ENCODE data around the gene SERPINB4. TPM values are rescaled to one million over a fixed set of nuclear protein-coding genes. Genes with fewer than 3 reads are reported as not detected.
"Not testable (repeated sequence)": the region's sequence is repeated elsewhere in the genome, so short reads cannot be mapped to it uniquely, and the experiment has no call there.

The SERPINB4 gene
- polyA plus RNA-seq (2014; cell fraction: cytosol; rRNA removed), result not detected in 2 replicates
- not detected in 2 replicates for polyA plus RNA-seq (2014; cell fraction: nucleus; rRNA removed)

GRCh38 chr18:63644142-63644541 is at the start of gene SERPINB4:
TSS of gene SERPINB4 (minus strand) at chr18:63644256. CDS start at chr18:63643577, 679 bp downstream.
- not testable (repeated sequence) for DNase-seq (ENCODE audit: low spot score)

- no peak for DNase-seq (ENCODE audit: low spot score)
Observed at GRCh38 chr18:63689064-63689463, 45.0 kb upstream of the SERPINB4 start.

- no peak for DNase-seq (ENCODE audit: low spot score)
Observed at GRCh38 chr18:63686871-63687270, 42.8 kb upstream of the SERPINB4 start.

GRCh38 chr18:63684718-63685117 is 40.7 kb upstream of the SERPINB4 start:
- no peak for DNase-seq (ENCODE audit: low spot score)

DNA sequence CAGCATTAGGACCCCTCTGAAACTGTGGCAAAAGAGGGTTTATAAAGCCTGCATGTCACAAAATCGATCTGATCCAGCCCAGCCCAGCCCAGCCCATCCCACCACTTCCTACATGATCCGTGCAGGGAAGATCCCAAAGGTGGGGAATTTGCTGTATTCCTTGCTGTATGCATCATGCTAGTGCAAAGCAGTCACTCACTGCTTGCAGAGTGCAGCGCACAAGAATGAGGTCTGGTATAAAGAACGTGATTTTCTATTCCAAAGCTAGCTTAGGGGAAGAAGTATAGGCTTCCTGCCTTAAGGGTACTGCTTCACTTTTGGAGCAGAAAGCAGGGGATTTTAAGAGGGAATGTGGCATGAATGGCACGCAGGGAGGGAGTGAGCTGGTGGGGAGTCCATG is 39.8 kb upstream of the SERPINB4 start:
- no peak for DNase-seq (ENCODE audit: low spot score)

GRCh38 chr18:63683152-63683551 is 39.1 kb upstream of the SERPINB4 start:
- no peak for DNase-seq (ENCODE audit: low spot score)

DNA sequence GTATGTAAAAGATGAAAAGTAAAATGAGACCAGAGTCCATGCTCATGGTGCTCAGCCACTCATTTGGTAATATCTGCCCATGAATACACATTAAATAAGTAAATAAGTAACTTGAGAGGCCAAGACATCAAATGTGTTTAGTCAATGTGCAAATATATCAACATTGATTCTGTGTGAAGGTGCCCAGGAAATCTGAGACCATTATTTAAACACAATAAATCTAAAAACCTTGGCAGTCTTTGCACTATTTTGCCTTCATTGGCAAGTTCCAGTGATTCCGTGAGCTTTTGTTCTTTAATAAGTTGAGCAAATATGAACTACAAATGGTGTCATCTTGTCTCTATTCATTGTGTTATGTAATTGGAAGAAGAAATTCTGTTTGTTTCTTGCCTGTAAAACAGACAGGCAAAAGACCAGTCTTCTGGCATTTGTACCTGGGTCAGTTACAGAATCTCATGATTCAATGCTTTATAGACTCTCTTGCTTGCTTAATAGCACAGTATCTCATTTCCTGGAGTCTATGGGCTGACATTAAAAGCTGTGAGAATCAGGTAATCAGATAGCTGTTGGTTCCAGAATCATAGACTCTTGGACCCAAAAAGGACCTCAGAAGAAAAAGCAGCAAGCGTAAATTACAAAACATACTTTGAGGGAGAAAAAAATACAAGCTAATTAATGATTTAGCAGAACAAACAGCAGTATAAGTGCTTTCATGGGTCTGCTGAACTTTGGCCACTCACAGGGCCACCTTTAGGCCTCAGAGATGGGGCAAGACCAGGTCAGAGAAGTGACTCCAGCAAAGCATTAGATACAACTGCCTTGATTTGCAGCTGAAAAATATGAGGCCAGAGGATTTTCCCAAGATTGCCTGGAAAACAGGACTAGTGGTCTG is 37.6 kb upstream of the SERPINB4 start:
- DNase-seq (ENCODE audit: low spot score), result no peak

DNA sequence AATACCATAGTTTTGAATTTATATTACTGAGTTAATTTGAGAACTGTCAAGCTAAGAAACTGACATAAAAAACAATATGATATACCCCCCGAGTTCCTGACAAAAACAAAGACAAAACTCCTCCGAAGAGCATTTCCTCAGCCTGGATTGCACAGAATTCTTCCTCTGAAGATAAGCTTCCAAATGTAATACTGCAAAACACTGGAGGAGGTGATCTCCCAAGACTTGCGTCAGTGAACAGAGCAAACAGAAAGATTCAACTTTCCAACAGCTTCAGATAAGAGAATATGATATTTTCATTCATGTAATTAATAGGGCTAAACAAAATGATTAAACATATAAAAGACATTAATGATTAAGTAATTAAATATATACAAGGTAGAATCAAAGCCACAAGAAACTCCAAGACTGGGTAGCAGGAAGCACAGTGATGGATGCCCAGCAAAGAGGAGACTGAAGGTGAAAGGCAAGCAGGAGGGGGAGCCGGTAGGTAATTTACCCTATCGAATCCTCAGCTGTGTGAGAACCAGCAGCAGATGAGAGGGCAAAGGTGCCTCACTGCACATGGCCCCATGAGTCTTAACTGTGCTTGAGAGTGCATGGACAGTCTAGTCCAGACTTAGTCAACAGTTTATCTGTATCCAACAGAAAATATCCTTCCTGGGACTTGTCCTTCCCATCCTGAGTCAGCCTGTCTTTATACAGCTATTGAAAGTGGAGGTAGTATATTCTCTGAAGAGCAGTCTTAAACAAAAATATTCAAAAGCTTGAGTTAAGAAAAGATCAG is 36.0 kb upstream of the SERPINB4 start:
- DNase-seq (ENCODE audit: low spot score), result no peak

- no peak for DNase-seq (ENCODE audit: low spot score)
Observed at GRCh38 chr18:63677500-63678225, 33.6 kb upstream of the SERPINB4 start.

DNA sequence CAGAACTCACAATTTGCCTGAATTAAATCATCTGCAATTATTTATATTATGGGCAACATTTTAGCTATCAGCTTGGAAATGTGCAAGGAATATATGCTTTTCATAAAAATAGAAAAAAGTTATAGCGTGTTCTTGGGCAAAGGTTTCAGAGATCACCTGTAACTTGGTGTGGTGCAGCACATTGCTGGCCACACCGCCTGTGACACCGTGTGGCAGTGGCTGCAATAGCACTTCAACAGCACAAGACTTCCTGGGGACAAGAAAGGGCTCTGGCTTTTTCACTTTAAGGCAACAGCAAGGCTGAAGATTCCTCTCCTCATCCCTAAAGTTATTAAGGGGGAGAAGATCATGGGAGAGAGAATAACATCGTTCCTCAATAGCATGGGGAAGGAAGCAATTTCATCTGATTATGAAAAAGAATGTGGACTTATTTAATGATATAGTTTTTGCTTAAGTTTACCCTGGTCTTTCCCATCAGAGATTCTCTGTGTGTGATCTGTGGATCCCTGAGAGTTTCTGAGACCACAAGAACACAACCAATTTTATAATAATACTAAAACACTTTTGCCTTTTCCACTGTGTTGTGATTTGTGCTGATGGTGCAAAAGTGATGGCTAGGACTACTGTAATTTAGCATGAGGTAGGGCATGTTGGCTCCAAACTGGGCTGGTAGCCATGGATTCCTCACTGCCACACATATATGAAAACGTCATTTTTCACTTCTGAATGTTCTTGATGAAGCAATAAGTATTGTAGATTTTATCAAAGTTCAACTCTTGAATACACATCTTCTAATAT is 32.7 kb upstream of the SERPINB4 start:
- DNase-seq (ENCODE audit: low spot score), result peak; percentile 7

GRCh38 chr18:63664571-63664970 is 20.5 kb upstream of the SERPINB4 start:
- no peak for DNase-seq (ENCODE audit: low spot score)

DNA sequence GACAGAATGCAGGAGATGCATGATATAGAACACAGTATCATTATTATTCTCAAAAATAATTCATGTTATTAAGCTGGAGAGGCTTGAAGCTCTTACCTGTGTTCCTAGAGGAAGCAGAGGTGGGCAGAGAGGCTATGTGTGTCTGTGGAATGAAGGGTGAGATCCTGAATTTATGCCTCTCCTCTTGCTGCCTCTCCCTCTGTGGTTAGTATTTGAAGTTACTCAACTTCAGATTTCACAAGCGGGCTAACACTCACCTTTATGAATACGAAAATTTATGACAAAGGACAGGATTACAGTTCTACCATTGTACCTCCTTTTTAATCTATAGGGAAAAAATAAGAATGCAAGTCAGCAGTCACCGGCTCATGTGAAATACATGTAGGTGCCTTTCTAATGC is 17.7 kb upstream of the SERPINB4 start, which contains the start of gene SERPINB3:
TSS of gene SERPINB3 (minus strand) at position 144 of the 400 bp plus-strand sequence. CDS start 677 bp downstream, outside the sequence.
- not testable (repeated sequence) for DNase-seq (ENCODE audit: low spot score)

GRCh38 chr18:63658920-63659319 is 14.9 kb upstream of the SERPINB4 start:
- not testable (repeated sequence) for DNase-seq (ENCODE audit: low spot score)

DNA sequence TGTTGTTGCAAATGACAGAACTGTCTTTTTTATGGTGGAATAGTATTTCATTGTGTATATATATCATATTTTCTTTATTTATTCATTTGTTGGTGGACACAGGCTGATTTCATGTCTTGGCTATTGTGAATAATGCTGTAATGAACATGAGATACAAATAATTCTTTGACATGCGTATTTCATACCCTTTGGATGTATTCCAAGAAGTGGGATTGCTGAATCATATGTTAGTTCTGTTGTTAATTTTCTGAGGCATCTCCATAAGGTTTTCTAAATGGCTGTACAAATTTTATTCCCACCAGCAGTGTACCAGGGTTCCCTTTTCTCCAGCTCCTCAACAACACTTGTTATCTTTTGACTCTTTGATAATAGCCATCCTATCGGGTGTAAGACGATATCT is 6.2 kb upstream of the SERPINB4 start:
- not testable (repeated sequence) for DNase-seq (ENCODE audit: low spot score)

GRCh38 chr18:63648241-63648640 is 4.2 kb upstream of the SERPINB4 start:
- no peak for DNase-seq (ENCODE audit: low spot score)

DNA sequence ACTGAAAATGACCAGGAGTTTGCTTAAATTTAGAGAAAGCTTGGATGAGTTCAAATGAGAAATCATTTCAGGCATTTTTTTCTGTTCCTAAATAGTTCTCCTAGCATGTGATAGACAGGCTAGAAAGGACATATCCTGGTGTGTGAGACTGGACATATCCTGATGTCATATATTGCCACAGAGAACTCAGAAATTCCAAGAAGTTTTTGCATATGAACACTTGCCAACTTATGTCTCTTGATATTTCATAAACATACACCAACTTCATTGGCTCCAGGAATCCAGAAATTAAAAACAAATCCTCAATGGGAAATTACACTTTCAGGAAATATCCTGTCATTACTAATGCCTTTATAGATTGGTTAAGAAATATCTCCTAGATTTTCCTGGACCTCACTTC is 2.9 kb upstream of the SERPINB4 start:
- DNase-seq (ENCODE audit: low spot score), result no peak

DNA sequence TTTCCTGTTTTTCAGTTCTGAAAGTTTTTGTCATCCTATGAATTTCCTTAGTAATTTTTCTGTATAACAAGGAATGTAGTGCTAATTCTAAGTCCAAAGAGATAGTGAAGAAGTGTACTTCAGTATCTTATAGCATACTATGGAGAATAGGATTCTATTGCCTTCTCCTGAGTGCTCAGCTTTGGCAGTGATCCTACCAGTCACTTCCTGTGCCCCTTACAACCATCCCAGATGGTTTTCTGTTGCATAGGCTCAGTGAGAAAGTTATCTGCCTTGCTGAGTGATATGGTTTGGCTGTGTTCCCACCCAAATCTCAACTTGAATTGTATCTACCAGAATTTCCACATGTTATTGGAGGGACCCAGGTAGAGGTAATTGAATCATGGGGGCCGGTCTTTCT is 638 bp upstream of the SERPINB4 start:
- DNase-seq (ENCODE audit: low spot score), result not testable (repeated sequence)

DNA sequence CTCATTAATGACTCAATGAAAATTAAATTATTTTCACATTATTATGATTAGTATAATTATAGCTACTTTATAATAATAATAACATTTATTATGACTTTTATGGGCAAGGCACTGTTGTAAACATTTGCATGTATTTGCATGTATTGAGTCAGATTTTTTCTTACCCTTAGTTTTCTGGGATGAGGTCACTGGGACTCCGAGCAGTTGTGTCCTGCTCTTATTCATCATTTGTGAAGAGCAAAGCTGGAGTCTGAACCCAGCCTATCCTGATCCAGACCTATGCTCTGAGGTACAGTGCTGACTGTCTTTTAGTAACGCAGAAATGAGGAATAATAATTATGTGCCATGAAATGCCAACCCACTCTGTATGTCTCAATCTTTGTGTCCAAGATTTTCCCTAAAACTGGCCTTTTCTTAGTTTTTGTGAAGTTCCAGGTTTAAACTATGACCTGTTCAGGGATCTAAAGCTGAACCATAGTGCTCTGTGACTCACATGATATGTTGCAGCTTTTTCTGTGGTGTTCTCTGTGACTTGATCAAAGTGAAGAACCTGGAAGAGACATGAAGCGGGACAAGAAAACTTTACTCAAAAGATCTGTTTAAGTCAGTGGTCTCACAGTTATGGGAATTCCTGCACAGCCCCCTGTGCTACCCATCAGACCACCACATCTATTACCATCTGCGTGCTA is 1.2 kb downstream of the SERPINB4 start:
- DNase-seq (ENCODE audit: low spot score), result not testable (repeated sequence)

DNA sequence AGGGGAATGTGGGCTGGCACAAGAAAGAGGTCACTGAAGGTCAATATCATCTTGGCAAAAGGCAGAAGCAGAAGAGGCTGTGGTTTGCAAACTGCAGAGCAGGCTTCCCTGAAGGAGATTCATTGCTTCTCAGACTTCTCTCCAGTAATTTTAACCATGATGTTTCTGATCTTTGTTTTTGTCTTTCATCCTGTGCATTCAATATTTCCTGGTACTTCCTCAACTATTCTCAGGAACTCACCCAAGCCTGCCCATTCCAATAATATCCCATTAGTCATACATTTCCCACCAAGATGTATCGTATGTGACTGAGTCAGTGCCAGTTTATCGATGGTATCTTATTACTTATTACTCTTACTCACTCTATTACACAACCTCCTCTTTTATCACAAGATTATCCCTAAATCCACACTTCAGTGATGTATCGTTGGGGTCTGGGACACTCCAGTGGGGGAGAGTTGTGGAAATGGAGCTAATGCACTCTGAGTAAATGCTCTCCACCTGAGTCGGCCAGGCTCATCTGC is 2.8 kb downstream of the SERPINB4 start:
- not testable (repeated sequence) for DNase-seq (ENCODE audit: low spot score)

DNA sequence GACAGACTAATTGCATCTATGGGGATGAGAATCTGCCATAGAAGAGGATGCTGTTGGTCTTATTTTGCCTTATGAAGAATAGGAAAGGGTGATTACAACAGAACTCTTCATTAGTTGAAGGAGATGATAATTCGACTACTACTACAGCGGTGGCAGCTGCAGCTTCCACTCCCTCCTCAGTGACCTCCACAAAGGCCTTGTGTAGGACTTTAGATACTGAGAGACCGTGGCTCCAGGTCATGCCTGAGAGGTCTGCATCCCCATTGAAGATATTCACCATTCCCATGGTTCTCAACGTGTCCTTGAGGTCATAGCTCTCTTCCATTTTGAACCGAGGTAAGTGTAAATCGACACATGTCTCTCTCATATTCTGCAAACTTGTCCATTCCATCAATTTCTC is 6.4 kb downstream of the SERPINB4 start:
- DNase-seq (ENCODE audit: low spot score), result no peak
